Mesothelial cell of epicardium (in vitro differentiated cells): Measurements from ENCODE around the gene CFAP45. TPM values are rescaled to one million over a fixed set of nuclear protein-coding genes. Genes with fewer than 3 reads are reported as not detected.
A peak's percentile ranks its signal among the peaks of the same experiment; 100 is the strongest.

Experiments
- DNase-seq, 2 experiments: peaks; one replicate each; pipeline ENCODE4 v3.0.0; 2021; ENCODE audit warnings: low spot score in 2 of 2; ENCODE audit not compliant: unreplicated experiment in 2 of 2
- H3K27ac Mint-ChIP-seq: 2 replicates; pipeline ENCODE4 v1.8.0; 2021; ENCODE audit warnings: mixed read lengths
- H3K27me3 Mint-ChIP-seq: 2 replicates; pipeline ENCODE4 v1.8.0; 2021; ENCODE audit warnings: low read depth, mixed read lengths
- H3K36me3 Mint-ChIP-seq: 2 replicates; pipeline ENCODE4 v1.8.0; 2021; ENCODE audit warnings: mixed read lengths
- H3K4me1 Mint-ChIP-seq: 2 replicates; pipeline ENCODE4 v1.8.0; 2021; ENCODE audit warnings: mixed read lengths
- H3K4me3 Mint-ChIP-seq: 2 replicates; pipeline ENCODE4 v1.8.0; 2021; ENCODE audit warnings: mild to moderate bottlenecking, moderate library complexity, mixed read lengths
- H3K9me3 Mint-ChIP-seq: 2 replicates; pipeline ENCODE4 v1.8.0; 2021; ENCODE audit warnings: mixed read lengths
- CTCF ChIP-seq: fragments of 200-600 bp; sonication (generic); IDR thresholded peaks from one replicate; pipeline ENCODE4 v1.5.0; 2021; ENCODE audit warnings: antibody characterized with exemption; ENCODE audit not compliant: unreplicated experiment
- total RNA-seq: library from RNA; stranded (reverse); gene quantifications from 3 replicates; pipeline ENCODE4 v1.2.1, GENCODE V29; 2021

CFAP45 gene
- total RNA-seq, 1 donor from 2014 or later: 0.20 TPM

DNA sequence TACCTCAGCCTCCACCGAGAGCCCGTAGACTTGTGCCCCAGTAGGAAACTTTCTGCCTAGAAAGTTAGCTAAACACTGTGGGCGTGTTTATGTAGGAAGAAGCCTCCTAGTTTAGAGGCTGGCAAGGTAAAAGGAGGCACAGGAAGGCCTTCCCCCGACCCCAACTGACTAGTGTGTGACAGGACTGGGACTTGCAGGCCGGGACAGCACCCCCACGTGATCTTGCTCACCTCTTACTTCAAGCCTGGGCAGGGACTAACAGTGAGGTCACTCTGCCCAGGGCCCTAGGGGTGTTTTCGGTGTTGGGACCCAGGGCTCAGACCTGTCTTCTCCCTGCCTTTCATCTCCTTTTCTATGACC lies 25.7 kb upstream of the CFAP45 start:
- H3K9me3 Mint-ChIP-seq: no peaks in the 10 kb centered on the region
- H3K36me3 Mint-ChIP-seq: peaks cover 8% of the 10 kb centered on the region
- no peak for TF ChIP-seq CTCF
- H3K4me1 Mint-ChIP-seq: peaks cover 43% of the 10 kb centered on the region
- H3K4me3 Mint-ChIP-seq: peak overlapping the region; percentile 92
- H3K27me3 Mint-ChIP-seq: no peaks in the 10 kb centered on the region
- no peak for DNase-seq
- peak overlapping the region; percentile 89 for H3K27ac Mint-ChIP-seq

DNA sequence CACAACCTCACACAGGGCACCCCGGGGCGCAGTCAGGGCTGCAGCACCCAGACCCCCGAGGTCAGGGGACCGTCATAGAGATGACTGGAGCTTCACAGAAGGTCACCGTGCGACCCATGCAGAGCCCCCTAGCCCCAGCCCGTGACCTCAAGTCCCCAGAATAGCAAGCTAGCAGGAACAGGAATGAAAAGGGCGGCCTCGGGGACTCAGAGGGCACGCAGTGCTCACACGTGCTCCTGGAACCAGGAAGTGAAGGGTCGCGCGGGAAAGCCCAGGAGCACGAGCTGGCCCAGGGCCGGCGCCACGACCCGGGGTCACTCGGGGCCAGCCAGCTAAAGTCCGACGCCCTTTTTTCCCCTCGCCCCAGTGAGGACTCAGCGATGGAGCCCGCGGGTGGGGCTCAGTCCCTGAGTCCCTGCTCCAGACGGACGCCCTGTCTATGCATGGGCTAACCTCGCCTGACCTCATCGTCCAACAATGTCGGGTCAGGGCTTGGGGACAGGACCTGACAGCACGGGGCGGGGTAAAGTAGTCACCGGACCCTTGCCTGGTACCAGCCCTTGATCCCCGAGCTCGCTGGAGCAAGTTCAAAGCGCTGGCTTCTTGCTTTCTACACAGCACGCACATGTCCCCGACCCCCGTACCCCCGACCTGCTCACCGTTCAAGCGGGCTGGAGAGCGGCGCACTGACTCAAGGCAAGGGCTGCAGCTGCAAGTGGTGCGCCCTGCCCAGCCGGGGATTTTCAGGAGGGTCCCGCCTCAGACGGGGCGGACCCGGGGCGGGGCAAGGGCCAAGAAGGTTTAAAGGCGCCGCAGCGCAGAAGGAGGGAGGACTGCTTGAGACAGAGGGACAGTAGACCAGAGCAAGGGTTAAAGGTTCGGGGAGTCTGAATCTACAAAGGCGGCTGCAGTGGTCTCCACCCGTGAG lies 25.1 kb upstream of the CFAP45 start, which contains the start of gene TAGLN2:
Gene TAGLN2, minus strand, starts transcription at position 717 of the 928 bp plus-strand sequence. CDS start 4,998 bp downstream, outside the sequence.
- peak; percentile 53 to 71 for DNase-seq
- peaks cover 43% of the 10 kb centered on the region for H3K4me1 Mint-ChIP-seq
- no peak for TF ChIP-seq CTCF
- no peaks in the 10 kb centered on the region for H3K27me3 Mint-ChIP-seq
- H3K4me3 Mint-ChIP-seq: peak within 1 kb of the TSS; percentile 92
- no peaks in the 10 kb centered on the region for H3K9me3 Mint-ChIP-seq
- peaks cover 8% of the 10 kb centered on the region for H3K36me3 Mint-ChIP-seq
- peak within 1 kb of the TSS; percentile 89 for H3K27ac Mint-ChIP-seq

- peak overlapping the region; percentile 92 for H3K4me3 Mint-ChIP-seq
- H3K36me3 Mint-ChIP-seq: peaks cover 15% of the 10 kb centered on the region
- no peak for TF ChIP-seq CTCF
- peak overlapping the region; percentile 93 for H3K27ac Mint-ChIP-seq
- no peaks in the 10 kb centered on the region for H3K9me3 Mint-ChIP-seq
- H3K4me1 Mint-ChIP-seq: peaks cover 43% of the 10 kb centered on the region
- DNase-seq: peak in 1 of 2 experiments; percentile 66
- H3K27me3 Mint-ChIP-seq: no peaks in the 10 kb centered on the region
These were observed 24.2 kb upstream of the CFAP45 start for GRCh38 chr1:159924025-159924790.

- Mint-ChIP-seq H3K9me3 (no peaks in the 10 kb centered on the region), H3K36me3 (peaks cover 11% of the 10 kb centered on the region), H3K4me1 (peaks cover 43% of the 10 kb centered on the region), H3K27ac (peak overlapping the region; percentile 93), H3K27me3 (no peaks in the 10 kb centered on the region), H3K4me3 (peak overlapping the region; percentile 92)
- TF ChIP-seq CTCF: no peak
- peak; percentile 48 to 64 for DNase-seq
These were observed 23.4 kb upstream of the CFAP45 start for GRCh38 chr1:159923203-159924024.

DNA sequence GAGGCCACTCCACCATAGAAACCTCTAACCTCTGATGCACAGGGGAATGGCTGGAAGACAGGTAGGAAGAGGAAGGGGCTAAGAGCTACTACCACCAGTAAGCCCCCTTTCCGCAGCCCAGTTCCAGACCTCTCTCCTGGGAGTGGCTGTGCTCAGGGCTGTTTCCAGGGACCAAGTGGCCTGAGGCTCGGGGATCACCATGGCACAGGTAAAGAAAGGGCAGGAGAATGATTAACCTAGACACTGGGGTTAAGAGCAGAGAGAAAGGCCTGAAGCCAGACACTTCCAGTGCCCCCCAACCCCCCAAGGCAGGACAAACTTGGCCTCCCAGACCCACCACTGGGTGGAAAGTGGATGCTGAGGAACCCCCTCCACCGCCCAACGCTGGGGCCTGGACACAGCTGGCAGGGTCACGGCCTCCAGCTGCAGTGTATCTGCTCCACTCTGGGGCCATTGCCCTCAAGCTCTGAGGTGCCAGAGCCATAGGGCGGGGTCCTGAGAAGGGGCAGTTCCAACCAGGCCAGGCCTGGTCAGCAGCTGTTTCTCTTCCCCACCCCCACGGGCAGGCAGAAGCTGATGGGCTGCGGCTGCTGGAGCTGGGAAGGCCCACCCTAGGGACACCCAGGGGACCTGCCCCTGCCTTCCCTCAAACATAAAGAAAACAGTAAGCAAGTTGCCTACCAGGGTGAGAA lies 22.7 kb upstream of the CFAP45 start:
- peaks cover 17% of the 10 kb centered on the region for H3K36me3 Mint-ChIP-seq
- TF ChIP-seq CTCF: no peak
- H3K4me3 Mint-ChIP-seq: peak overlapping the region; percentile 92
- no peak for DNase-seq
- H3K27me3 Mint-ChIP-seq: no peaks in the 10 kb centered on the region
- no peaks in the 10 kb centered on the region for H3K9me3 Mint-ChIP-seq
- H3K4me1 Mint-ChIP-seq: peaks cover 43% of the 10 kb centered on the region
- H3K27ac Mint-ChIP-seq: peak overlapping the region; percentile 62
